ENCODE results near the gene IL17RC.
A peak's percentile ranks its signal among the peaks of the same experiment; 100 is the strongest.

IL17RC gene

DNA sequence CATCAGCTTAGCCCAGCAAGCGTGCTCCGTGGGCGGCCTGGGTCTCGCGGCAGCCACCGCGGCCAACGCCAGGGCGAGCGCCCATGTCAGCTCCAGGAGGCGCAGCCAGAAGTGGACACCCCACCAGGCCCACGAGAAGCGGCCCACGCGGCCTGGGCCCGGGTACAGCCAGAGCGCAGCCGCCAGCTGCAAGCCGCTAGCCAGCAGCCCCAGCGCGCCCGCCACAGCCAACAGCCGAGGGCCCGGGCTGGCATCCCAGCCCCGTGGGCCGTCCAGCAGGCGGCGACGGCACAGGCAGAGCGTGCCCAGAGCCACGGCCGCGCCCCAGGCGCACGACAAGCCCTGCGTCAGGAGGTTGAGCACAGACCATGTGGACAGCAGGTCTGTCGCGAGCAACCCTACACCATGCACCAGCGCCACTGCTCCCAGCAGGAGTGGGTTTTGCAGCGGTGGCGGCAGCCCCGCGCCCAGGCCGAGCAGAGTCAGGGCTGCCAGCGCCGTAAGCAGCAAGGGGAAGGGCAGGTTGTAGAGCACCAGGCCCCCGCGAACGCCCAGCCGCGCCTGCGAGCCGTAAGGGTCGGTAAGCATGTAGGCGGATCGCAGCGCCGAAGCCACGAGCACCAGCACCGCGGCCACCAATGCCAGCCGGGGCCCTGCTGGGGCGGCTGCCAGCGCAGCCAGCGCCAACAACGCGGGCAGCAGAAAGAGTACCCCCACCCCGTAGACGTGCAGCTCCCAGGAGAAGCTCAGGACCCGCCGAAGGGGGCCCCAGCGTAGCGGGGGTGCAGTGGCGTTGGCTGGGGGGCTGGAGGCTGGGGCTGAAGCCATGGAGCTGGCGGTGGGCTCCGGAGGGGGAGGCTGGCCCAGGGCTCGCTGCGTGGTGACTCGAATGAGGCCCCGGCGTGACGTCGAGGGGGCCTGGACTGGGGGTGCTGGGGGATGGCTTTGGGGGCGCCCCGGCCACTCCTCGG lies 30.4 kb downstream of the IL17RC start:
- DNase-seq, result peak; percentile 37

DNA sequence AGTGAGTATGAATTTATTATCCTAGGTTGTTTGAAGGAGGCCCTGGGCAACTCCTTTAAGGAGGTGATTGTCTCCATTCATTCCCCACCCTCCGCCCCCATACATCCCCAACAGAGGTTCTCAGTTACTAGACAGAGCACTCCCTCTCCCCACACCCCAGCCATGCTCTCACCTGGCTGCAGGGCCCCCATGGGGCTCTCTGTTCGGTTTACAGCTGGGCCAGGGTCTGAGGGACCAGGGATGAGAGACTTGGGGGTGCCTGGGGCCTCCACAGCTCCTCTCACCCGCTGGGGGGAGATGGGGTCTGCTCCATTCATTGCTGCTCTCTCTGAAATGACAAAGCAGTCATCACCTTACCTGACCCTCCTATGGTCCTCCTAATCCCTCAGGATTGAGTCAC lies 31.7 kb downstream of the IL17RC start:
- no peak for DNase-seq

DNA sequence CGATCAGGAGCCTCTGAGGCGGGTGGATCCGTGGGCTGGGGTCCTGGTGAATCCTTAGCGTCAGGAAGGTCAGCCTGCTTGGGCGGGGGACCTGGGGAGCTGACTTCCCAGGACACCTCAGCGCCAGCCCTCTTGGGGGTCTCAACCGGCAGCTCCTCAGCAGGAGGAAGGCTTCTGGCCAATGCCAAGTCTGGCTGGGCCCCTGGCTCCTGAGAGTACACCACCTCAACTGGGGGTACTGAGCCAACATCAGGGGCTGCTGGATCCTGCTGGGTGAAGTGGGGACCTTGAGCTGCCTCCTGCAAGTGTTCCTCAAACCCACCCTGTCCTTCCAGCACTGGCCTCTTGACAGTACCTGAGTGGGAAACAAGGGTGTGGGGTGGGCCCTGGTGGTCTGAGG lies 32.2 kb downstream of the IL17RC start:
- no peak for DNase-seq

DNA sequence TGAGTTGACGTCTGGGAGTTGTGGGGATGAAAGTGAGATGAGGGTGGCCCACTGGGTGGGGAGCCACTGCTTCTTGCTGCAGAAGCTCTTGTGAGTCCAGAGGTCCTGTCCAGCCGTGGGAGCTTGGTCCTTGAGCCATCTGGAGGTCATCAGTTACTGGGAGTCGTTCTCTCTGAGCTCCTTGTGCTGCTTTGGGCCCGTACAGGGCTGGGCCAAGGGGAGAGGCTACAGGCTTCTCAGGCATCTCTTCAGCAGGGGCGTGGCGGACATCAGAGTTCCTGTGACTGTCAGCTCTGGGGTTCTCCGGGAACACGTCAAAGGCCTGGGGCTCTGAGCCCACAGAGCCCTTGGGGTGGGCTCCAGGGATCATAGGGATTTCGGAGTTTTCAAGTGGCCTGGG lies 32.7 kb downstream of the IL17RC start:
- no peak for DNase-seq

DNA sequence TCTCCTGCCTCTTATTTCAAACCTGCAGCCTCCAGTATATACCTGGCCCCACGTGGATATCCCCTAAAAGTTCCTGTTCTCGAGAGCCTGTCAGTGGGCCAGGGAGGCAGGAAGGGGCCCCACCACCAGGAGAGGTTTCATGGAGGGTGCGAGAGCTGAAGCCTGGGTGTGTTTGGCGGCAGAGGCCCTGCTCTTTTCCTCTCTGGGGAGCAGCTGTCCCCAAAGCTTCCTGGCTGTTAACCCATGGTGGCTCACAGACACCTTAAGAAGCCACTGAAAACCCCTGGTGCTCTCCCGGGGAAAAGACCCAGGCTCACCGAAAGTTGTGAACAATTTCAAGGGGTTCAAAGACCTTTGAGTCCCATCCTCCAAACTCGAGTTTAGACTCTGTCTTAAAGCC lies 34.2 kb downstream of the IL17RC start:
- no peak for DNase-seq

DNA sequence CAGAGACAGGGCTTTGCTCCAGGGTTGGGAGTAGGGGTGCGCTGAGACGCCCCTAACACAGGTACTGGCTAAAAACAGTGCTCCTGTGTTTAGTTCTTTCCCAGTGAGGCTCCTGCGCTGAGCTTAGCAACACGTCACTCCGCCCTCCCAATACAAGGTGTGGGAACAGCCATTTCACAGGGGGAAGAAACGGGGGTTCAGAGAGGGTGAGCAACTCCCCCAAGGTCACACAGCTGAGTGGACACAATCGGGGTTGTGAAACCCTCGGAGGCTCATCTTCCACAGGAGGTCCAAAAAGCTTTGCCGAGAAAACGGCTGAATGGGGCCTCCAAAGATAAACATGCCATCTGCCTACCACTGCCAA lies 34.7 kb downstream of the IL17RC start:
- DNase-seq, result no peak

DNA sequence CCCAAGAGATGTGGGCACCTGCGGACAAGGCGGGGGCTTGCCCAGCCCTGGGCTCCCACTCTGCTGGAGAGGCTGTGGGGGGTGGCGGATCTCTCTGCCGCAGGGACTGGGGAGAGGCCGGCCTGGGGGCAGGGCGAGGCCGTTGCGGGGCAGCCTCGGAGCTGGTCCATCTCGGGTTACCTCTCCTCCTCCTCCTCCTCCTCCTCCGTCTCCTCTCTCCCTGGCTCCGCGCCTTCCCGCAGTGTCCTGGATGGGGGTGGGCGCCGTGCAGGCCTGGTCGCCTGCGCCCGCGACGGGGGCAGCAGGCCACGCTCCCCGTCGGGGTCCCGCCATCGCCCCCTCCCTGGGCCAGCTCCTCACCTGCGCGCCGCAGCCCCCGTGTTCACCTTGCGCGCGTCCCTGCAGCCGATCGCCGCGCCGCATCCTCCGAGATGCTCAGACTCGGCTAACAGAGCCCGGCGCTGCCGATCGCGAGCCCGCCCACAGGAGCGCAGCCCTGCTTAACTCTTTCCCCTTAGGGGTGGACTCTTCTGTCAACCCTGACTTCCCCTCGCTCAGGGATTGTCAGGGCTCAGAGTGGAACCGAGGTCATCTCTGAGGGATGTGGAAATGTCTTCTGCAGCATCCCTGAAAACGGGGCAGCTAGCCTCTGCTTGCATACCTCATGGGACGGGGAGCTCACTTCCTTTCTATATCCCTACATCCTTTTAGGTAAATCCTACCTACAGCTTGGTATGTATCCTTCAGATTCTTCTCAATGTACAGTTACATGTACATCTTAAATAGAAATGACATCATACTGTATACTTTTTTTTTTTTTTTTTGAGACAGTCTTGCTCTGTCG lies 35.3 kb downstream of the IL17RC start, which contains the start of gene PRRT3:
Gene PRRT3 (minus strand): TSS at position 447 of the 844 bp plus-strand sequence. CDS start 2,293 bp downstream, outside the sequence.
- no peak for DNase-seq

DNA sequence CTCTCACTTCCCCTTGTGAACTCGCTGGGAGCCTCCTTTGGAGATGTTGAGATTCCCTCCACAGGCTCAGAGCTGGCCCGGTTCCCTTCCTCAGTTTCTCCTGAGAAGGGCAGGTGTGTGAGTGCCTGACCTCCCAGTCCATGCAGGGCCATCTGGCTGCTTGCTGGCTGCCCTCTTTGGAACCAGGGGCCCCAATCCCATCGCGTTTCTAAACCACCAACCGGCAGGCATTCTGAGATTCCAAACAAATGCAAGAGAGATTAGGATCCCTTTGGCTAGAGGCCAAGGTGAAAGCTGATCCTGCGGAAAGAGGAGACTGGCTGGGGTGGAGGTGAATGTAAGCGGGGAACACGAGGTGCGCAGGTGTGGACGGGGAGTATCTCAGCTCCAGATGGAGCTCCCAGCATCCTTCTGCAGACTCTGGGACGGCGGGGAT lies 38.2 kb downstream of the IL17RC start:
- no peak for DNase-seq

DNA sequence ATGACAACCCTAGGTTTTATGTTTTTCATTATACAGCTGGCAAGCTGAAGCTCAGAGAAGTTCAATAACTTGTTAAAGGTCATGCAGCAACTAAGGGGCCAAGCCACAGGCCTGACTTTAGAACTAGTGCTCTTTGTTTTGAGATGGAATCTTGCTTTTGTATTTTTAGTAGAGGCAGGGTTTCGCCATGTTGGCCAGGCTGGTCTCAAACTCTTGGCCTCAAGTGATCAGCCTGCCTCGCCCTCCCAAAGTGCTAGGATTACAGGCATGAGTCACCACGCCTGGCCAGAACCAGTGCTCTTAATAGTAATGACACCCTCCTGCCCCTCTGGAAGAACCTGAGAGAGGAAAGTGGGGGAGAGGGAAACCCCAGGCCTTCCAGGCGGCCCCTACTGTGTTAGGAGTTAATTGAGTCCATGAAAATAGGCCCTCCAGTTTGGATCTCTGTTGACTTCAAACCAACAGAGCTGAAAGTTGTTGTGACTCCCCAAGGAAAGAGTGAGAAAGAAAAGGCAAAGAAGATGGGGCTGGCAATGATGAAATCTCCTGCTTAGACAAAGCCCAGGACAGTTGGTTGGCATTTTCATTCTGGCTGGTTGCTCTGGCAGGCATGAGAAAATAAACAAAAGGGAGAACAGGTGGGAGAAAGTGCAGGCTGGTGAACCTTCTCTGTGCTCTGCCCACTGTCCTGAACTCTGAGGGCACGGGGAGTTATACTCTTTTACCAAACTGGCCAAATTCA lies 38.9 kb downstream of the IL17RC start:
- DNase-seq, result no peak

DNA sequence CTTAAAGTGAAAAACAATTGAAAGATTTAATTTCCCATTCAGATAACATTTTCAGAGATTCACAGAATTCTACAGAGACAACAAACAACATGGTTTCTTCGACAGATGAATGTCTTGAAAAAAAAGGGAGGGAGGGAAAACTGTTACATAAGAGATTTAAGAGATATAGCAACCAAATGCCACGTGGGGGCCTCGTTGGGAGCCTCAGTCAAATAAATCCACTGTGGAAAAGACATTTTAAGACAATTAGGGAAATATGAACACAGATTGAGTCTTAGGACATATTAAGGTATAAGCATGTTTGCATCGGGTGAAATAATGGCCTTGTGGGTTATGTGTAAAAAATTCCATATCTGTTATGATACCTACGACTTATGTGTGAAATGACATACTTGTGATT lies 40.3 kb downstream of the IL17RC start:
- DNase-seq, result no peak

DNA sequence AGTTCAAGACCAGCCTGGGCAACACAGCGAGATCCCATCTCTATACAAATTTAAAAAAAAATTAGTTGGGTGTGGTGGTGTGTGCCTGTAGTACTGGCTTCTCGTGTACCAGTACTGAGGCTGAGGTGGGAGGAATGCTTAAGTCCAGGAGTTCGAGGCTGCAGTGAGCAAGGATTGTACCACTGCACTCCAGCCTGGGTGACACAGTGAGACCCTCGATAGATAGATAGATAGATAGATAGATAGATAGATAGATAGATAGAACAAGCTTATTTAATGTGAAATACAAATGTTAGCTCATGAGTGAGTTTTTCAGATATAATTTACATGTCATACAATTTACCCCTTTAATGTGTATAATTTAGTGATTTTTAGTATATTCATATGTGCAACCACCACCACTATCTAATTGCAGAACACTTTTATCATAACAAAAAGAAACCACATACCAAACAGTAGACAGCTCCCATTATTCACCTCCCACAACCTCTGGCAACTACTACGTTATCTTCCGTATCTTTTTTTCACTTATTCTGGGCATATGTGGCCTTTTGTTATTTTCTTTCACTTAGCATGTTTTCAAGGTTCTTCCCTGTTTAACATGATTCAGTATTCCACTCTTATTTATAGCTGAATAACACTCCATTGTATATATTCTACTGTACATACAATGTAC lies 48.4 kb downstream of the IL17RC start:
- DNase-seq, result no peak

DNA sequence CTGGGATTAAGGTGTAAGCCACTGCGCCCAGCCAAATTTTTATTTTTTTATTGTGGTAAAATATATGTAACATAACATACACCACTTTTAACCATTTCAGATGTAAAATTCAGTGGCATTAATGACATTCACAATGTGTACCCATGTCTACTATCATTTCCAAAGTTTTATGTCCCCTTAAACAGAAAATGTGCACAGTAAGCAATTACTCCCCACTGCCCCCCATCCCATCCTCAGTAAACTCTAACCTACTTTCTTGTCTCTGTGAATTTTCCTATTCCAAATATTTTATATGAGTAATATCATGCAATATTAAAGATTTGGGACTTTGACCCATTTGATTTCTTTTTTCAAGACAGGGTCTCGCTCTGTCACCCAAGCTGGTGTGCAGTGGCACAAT lies 49.9 kb downstream of the IL17RC start:
- DNase-seq, result no peak

DNA sequence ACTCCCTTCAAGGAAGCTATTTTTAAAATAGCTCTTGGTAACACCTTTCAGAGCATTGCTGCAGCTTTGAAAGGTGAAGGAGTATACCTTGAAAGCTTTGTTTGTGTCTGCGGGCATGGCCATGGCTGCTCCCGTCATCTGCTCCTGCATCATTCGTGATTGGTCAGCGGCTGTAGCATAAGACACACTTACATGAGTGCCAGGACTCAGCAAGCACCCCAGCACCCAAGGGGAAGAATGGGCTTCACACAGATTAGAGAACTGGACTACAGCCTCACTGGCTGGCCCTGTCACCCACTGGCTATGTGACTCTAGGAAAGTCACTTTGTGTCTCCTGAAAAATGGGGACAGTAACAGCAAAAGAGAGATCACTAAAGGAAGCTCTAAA lies 52.7 kb downstream of the IL17RC start:
- DNase-seq, result no peak

DNA sequence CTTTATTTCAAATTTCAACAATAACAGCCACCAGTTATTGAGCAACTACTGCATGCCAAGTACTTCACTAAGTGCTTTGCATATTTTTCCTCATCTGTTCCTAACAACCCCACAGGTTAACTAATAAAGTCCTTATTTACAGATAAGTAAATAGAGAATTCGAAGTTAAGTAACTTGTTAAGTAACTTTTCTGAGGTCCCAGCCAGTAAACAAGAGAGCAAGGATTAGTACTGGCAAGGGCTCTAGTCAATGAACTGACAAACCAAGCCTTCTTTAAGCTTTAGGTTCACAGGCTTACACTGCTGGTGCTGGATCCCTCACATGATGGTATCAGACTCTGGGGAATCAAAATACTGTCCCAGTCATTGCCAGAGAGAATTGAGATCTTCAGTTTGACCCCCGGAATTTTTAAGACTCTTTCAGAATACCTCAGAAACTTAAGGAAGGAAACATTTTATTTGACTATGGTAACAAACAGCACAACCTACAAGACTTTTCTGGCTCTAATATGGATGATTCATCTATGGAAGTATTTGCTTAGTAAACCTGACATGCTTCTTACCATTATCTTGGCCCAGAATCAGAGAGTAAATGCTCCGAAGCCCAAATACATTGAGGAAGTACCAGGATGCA lies 53.2 kb downstream of the IL17RC start:
- DNase-seq, result no peak

DNA sequence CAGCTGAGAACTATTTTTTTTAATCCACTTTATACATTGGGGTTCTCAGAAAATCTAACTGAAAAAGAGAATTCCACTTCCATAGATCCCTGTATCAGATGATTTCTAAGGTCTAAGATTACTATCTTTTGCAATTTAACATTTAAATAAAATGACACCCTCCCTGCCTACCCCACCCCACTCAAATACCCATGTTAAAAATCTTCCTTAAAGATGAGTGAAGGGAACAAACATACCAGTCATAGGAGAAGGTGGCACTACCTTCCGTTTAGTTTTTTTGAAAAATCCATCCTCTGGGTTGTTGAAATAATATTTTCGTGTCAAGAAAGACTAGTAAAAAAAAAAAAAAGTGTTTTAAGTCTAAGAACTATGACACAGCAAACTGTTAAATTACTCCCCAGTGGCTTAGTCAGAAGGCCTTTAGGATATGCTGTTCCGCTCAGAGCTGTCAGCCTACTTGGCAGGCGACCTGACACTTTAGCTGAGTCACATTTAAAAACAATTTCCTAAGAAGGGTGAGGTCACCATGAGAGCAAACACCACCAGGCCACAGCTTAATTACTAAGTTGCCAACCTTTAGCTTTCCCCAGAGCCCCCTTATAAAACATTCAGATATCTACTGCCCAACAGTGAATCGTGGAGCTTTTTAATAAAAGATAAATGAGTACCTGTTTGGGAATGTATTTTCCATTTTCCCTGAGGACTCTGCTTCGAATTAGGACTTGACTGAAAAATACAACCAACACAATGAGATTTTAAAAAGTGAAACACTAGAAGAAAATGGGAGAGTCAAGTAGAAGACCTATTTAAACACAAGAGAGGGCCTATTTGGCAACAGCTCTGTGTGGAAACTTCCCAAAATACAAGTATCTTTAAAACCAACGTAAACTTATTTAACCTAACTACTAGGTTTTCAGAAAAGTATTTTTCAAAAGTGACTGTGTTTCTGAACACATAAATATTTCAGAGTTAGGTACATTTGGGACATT lies 60.1 kb downstream of the IL17RC start:
- DNase-seq, result no peak

DNA sequence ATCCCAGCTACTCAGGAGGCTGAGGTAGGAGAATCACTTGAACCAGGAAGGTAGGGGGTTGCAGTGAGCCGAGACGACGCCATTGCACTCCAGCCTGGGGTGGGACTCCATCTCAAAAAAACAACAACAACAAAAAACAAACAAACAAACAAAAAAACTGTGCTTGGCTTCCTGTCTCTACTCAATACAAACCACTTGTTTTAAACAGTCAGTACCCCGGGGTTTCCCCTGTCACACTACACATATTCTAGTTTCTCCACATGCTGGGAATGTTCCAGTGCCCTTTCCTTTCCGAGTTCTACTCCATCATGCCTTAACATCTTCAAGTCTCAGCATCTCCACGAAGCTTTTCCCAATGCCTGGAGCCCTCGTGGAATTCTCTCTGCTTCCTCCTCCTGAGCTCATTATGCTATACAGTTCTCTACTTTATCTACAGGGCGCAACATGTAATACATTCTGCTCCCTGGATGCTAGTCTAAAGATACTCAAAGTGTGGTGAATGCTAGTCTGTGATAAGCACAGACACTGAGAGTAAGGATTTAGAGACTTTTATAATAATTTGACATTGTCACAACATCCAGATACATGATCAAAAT lies 61.9 kb downstream of the IL17RC start:
- no peak for DNase-seq

DNA sequence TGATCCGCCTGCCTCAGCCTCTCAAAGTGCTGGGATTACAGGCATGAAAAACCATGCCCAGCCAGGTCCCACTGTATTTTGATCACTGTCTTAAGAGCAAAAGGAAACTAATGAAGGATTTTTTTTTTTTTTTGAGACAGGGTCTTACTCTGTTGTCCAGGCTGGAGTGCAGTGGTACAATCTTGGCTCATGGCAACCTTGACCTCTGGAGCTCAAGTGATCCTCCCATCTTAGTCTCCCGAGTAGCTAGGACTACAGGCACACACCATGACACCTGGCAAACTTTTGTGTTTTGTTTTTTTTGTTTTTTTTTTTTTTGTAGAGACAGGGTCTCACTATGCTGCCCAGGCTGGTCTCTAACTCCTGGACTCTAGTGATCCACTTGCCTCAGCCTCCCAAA lies 63.4 kb downstream of the IL17RC start:
- DNase-seq, result no peak
